Uterus (tissue), 4 donors: Measurements from ENCODE around the gene MTUS2. TPM values are rescaled to one million over a fixed set of nuclear protein-coding genes. Genes with fewer than 3 reads are reported as not detected.

Source experiments
- DNase-seq, 2 donors: peaks; one replicate each; pipeline ENCODE4 v3.0.0-alpha.2; 2019 to 2020
- H3K27ac ChIP-seq, 2 donors: fragments of 200-600 bp; sonication (generic); 1 replicate in 1 of 2; 2 replicates in 1 of 2; pipeline ENCODE4 v1.5.1; 2016 to 2018
- H3K27me3 ChIP-seq, 2 donors: fragments of 200-600 bp; sonication (generic); one replicate each; pipeline ENCODE4 v1.5.1; 2018 to 2019; ENCODE audit warnings: control low read depth in 1 of 2
- H3K36me3 ChIP-seq, 2 donors: fragments of 200-600 bp; sonication (generic); one replicate each; pipeline ENCODE4 v1.5.1; 2019; ENCODE audit warnings: control low read depth in 1 of 2
- H3K4me1 ChIP-seq, 2 donors: fragments of 200-600 bp; sonication (generic); one replicate each; pipeline ENCODE4 v1.5.1; 2018 to 2019; ENCODE audit warnings: control low read depth in 1 of 2
- H3K4me3 ChIP-seq, 2 donors: fragments of 200-600 bp; sonication (generic); 1 replicate in 1 of 2; 2 replicates in 1 of 2; pipeline ENCODE4 v1.5.1; 2018 to 2019; ENCODE audit warnings: mild to moderate bottlenecking in 1 of 2
- H3K9me3 ChIP-seq, 2 donors: fragments of 200-600 bp; sonication (generic); one replicate each; pipeline ENCODE4 v1.5.1; 2019; ENCODE audit warnings: control low read depth in 1 of 2
- POLR2A ChIP-seq, 2 donors: fragments of 450-650 bp; IDR thresholded peaks; one replicate each; pipeline ENCODE4 v1.6.1; 2016; ENCODE audit warnings: antibody characterized with exemption in 2 of 2, mild to moderate bottlenecking in 1 of 2, moderate library complexity in 1 of 2
- intact Hi-C: fragments of 100-400 bp; cut with DNase I; formaldehyde crosslinking; loops from one replicate; pipeline ENCODE4 v1.15.1; 2023; ENCODE audit warnings: low total_unique reads
- total RNA-seq, 4 donors: library from RNA; depleted of rRNA in 3 of 4; stranded (reverse); fragments of >200 nt in 3 of 4; gene quantifications; one replicate each; pipeline versions ENCODE4 v1.1.0 to v1.2.4, GENCODE V29; 2014 to 2023
- TF ChIP-seq, protein P1 (sequence below), 4 experiments: fragments of 200-600 bp in 2 of 4; fragments of 450-650 bp in 2 of 4; sonication (generic) in 2 of 4; IDR thresholded peaks; one replicate each; pipeline ENCODE4 v1.5.1; 2016 to 2019; ENCODE audit warnings: antibody characterized with exemption in 4 of 4, mild to moderate bottlenecking in 2 of 4, moderate library complexity in 1 of 4
- donor health status: DM: yes; HTN: yes; CAD: no.

MTUS2 gene
- total RNA-seq, 4 donors from 2014 or later: 0.26 to 4.0 (median 3.6) TPM; not detected in 1

DNA sequence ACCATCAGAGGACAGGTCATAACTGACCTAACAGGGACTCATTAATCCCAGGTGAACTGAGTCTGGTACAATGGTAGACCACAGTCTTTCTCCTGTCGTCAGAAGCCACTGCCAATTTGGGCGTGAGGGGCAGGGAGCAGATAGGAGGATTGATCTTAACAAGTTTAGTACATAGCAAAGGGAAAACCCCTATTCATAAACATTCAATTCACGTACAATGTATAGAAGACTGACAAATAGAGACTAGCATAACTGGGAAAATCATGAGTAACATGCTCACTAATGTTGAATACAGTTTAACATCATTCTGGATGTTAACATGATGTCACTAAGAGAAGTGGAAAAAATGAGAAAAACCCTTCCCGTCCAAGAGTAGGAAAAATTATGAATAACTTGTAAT is 721.3 kb downstream of the MTUS2 start:
- H3K27ac ChIP-seq: no peak overlapping the region
- DNase-seq: no peak
- intact Hi-C loops: no loop called here
- H3K4me3 ChIP-seq: no peak overlapping the region
- no peaks in the 10 kb centered on the region for H3K36me3 ChIP-seq
- H3K4me1 ChIP-seq: no peaks in the 10 kb centered on the region
- H3K27me3 ChIP-seq: no peaks in the 10 kb centered on the region
- H3K9me3 ChIP-seq: no peaks in the 10 kb centered on the region
- TF ChIP-seq, protein P1, sequence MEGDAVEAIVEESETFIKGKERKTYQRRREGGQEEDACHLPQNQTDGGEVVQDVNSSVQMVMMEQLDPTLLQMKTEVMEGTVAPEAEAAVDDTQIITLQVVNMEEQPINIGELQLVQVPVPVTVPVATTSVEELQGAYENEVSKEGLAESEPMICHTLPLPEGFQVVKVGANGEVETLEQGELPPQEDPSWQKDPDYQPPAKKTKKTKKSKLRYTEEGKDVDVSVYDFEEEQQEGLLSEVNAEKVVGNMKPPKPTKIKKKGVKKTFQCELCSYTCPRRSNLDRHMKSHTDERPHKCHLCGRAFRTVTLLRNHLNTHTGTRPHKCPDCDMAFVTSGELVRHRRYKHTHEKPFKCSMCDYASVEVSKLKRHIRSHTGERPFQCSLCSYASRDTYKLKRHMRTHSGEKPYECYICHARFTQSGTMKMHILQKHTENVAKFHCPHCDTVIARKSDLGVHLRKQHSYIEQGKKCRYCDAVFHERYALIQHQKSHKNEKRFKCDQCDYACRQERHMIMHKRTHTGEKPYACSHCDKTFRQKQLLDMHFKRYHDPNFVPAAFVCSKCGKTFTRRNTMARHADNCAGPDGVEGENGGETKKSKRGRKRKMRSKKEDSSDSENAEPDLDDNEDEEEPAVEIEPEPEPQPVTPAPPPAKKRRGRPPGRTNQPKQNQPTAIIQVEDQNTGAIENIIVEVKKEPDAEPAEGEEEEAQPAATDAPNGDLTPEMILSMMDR (IDR thresholded peaks at IDR 0.05): no peak
- no peak for TF ChIP-seq POLR2A (IDR thresholded peaks at IDR 0.05)

DNA sequence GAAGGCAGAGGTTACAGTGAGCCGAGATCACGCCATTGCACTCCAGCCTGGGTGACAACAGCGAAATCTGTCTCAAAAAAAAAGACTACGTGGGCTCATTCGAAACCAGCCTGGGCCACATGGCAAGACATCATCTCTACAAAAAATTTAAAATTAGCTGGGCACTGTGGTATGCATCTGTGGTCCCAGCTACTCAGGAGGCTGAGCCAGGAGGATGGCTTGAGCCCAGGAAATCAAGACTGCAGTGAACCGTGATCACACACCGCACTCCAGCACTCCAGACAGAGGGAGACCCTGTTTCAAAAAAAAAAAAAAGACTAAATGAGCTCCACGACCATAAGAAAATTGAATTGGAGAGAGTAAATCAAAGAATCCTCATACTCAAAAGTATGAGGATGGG is 722.2 kb downstream of the MTUS2 start:
- Histone ChIP-seq H3K4me1 (no peaks in the 10 kb centered on the region), H3K36me3 (no peaks in the 10 kb centered on the region), H3K4me3 (no peak overlapping the region), H3K9me3 (no peaks in the 10 kb centered on the region), H3K27me3 (no peaks in the 10 kb centered on the region), H3K27ac (no peak overlapping the region)
- TF ChIP-seq POLR2A (IDR thresholded peaks at IDR 0.05): no peak
- TF ChIP-seq, protein P1 (IDR thresholded peaks at IDR 0.05): no peak
- intact Hi-C loops: no loop called here
- DNase-seq: no peak

DNA sequence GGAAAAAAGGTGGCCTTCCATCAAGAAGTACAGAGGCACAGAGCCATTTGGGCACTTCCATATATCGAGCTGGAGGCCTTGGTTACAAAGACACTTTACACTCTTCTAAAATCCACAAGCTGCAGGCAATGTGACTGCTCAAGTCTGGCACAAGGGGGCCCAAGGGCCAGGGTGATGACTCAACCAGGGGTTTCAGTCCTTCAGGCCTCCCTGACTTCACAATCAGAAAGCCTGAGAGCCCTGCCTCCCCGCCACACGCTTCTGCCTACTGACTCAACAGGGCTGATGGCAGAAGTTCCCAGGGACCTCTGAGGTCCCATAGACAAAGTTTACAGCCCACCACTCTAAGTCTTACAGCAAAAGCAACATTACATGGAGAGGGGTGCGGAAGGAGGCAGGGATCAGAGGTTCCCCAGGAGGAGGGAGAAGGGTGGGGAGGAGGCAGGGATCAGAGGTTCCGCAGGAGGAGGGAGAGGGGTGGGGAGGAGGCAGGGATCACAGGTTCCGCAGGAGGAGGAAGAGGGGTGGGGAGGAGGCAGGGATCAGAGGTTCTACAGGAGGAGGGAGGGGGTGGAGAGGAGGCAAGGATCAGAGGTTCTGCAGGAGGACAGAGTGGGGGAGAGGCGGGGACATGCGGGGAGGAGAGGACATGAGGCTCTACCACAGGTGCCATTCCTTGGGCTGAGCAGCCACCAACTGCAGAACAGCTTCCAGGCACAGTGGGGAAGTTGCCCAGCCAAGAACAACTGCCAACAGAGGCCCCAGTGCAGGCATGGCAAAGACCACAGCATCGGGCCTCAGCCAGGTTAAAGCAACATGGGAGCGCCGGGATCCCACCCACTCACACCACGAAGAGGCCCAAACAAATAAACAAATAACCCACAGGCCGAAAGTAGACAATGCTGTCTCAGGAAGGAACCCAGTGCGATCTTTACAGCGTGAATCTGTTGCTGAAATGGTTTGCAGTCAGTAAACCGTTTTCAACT is 723.4 kb downstream of the MTUS2 start:
- Histone ChIP-seq H3K4me1 (no peaks in the 10 kb centered on the region), H3K4me3 (no peak overlapping the region), H3K27ac (no peak overlapping the region), H3K27me3 (no peaks in the 10 kb centered on the region), H3K9me3 (no peaks in the 10 kb centered on the region), H3K36me3 (no peaks in the 10 kb centered on the region)
- TF ChIP-seq, protein P1 (IDR thresholded peaks at IDR 0.05): no peak
- TF ChIP-seq POLR2A (IDR thresholded peaks at IDR 0.05): no peak
- intact Hi-C loops: no loop called here
- no peak for DNase-seq

DNA sequence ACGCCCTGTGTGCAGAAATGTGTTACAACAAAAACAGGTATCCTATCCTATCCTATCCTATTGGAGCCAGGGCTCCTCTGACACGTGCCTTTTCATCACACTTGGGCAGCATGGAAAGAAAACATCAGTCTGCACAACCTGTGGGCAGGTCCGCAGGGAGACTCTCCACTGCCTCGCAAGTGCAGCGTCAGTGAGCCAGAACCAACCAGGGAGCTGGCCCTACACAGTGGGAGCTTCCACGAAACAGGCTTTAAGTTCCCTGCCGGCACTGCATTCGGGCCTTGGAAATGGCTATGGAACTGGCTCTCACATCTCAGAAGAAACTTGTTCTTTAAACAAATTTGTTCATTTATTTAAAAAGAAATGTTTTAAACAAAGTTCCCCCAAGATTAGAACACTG is 725.8 kb downstream of the MTUS2 start:
- no peak overlapping the region for H3K27ac ChIP-seq

DNA sequence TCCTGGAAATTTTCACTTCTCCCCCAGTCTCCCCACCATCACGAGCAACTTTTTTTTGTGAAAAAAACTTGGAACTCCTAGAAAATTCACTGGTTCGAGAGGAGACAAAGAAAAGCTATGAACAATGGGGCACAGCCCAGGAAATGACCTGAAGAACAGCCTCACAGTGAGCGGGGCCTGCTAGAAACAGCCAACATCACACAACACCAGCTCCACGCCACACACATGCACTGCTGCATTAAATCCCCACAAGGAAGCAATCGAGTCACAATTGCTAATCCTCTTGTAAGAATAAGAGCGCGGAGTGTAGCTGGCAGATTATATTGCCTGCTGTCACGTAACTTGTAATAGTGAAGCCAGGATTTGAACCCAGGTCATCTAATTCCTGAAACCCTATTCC is 726.5 kb downstream of the MTUS2 start:
- Histone ChIP-seq H3K36me3 (no peaks in the 10 kb centered on the region), H3K9me3 (no peaks in the 10 kb centered on the region), H3K27me3 (no peaks in the 10 kb centered on the region), H3K4me3 (no peak overlapping the region), H3K4me1 (no peaks in the 10 kb centered on the region), H3K27ac (no peak overlapping the region)
- no peak for DNase-seq
- TF ChIP-seq POLR2A (IDR thresholded peaks at IDR 0.05): no peak
- TF ChIP-seq, protein P1 (IDR thresholded peaks at IDR 0.05): no peak
- intact Hi-C loops: no loop called here

More for the DNA sequence above, 725.8 kb downstream of the MTUS2 start:
- no peak for TF ChIP-seq POLR2A (IDR thresholded peaks at IDR 0.05)
- TF ChIP-seq, protein P1 (IDR thresholded peaks at IDR 0.05): no peak
- Histone ChIP-seq H3K4me1 (no peaks in the 10 kb centered on the region), H3K27me3 (no peaks in the 10 kb centered on the region), H3K4me3 (no peak overlapping the region), H3K9me3 (no peaks in the 10 kb centered on the region), H3K36me3 (no peaks in the 10 kb centered on the region)
- intact Hi-C loops: no loop called here
- no peak for DNase-seq
